IMR-90 (cell line): ENCODE results near the gene ARID4B.

Experiments used
- BHLHE40 ChIP-seq: fragments of 150-350 bp; IDR thresholded peaks from 2 replicates; pipeline ENCODE4 v1.6.1; 2016; ENCODE audit warnings: mild to moderate bottlenecking, low read depth, low read length
- CEBPB ChIP-seq: IDR thresholded peaks from 2 replicates; pipeline ENCODE4 v1.6.1; 2012; ENCODE audit warnings: low read depth, low read length, improper control_type of control experiment
- FOS ChIP-seq: fragments of 150-350 bp; IDR thresholded peaks from 2 replicates; pipeline ENCODE4 v1.6.1; 2016; ENCODE audit warnings: low read depth, low read length
- MAFK ChIP-seq: IDR thresholded peaks from 2 replicates; pipeline ENCODE4 v1.6.1; 2012; ENCODE audit warnings: low read depth, low read length, improper control_type of control experiment
- MAZ ChIP-seq: IDR thresholded peaks from 2 replicates; pipeline ENCODE4 v1.6.1; 2012; ENCODE audit warnings: low read depth, mild to moderate bottlenecking, low read length, improper control_type of control experiment, moderate library complexity, borderline replicate concordance
- NFE2L2 ChIP-seq: fragments of 150-350 bp; IDR thresholded peaks from 2 replicates; pipeline ENCODE4 v1.6.1; 2016; ENCODE audit warnings: low read depth, mild to moderate bottlenecking, low read length
- POLR2A ChIP-seq: IDR thresholded peaks from 2 replicates; pipeline ENCODE4 v1.6.1; 2012; ENCODE audit warnings: mild to moderate bottlenecking, low read depth, low read length
- RAD21 ChIP-seq: IDR thresholded peaks from 2 replicates; pipeline ENCODE4 v1.6.1; 2012; ENCODE audit warnings: low read length, improper control_type of control experiment
- RCOR1 ChIP-seq: IDR thresholded peaks from 2 replicates; pipeline ENCODE4 v1.6.1; 2012; ENCODE audit warnings: mild to moderate bottlenecking, low read length, improper control_type of control experiment; ENCODE audit not compliant: insufficient replicate concordance
- RFX5 ChIP-seq: IDR thresholded peaks from 2 replicates; pipeline ENCODE4 v1.8.0; 2012; ENCODE audit warnings: low read depth, mild to moderate bottlenecking, low read length, moderate library complexity
- SMC3 ChIP-seq: fragments of 150-350 bp; IDR thresholded peaks from 2 replicates; pipeline ENCODE4 v1.6.1; 2016; ENCODE audit warnings: low read depth, mild to moderate bottlenecking, antibody characterized with exemption, low read length, moderate library complexity
- USF2 ChIP-seq: fragments of 150-350 bp; IDR thresholded peaks from 2 replicates; pipeline ENCODE4 v1.6.1; 2017; ENCODE audit warnings: mild to moderate bottlenecking, antibody characterized with exemption, low read length, low read depth
- TF ChIP-seq, protein P1 (sequence below): conservative IDR thresholded peaks from 2 replicates; pipeline ENCODE4 v1.5.1; 2012; ENCODE audit warnings: mild to moderate bottlenecking, low read depth, low read length, improper control_type of control experiment

- TF ChIP-seq, protein P1, sequence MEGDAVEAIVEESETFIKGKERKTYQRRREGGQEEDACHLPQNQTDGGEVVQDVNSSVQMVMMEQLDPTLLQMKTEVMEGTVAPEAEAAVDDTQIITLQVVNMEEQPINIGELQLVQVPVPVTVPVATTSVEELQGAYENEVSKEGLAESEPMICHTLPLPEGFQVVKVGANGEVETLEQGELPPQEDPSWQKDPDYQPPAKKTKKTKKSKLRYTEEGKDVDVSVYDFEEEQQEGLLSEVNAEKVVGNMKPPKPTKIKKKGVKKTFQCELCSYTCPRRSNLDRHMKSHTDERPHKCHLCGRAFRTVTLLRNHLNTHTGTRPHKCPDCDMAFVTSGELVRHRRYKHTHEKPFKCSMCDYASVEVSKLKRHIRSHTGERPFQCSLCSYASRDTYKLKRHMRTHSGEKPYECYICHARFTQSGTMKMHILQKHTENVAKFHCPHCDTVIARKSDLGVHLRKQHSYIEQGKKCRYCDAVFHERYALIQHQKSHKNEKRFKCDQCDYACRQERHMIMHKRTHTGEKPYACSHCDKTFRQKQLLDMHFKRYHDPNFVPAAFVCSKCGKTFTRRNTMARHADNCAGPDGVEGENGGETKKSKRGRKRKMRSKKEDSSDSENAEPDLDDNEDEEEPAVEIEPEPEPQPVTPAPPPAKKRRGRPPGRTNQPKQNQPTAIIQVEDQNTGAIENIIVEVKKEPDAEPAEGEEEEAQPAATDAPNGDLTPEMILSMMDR: no peak
- no peak for TF ChIP-seq POLR2A
- TF ChIP-seq CEBPB: no peak
- TF ChIP-seq RAD21: no peak
- no peak for TF ChIP-seq RFX5
- no peak for TF ChIP-seq MAFK
- no peak for TF ChIP-seq USF2
- TF ChIP-seq MAZ: no peak
- no peak for TF ChIP-seq SMC3
- TF ChIP-seq FOS: no peak
- TF ChIP-seq BHLHE40: no peak
- TF ChIP-seq RCOR1: no peak
- TF ChIP-seq NFE2L2: no peak
Observed at GRCh38 chr1:235124665-235125064, 203.3 kb downstream of the ARID4B start.
